Measurements from ENCODE around the gene CANT1. TPM values are rescaled to one million over a fixed set of nuclear protein-coding genes. Genes with fewer than 3 reads are reported as not detected.

CANT1 gene
- total RNA-seq, 3 donors from 2014 or later (not counting 1 experiment from before 2014, with no cell fraction given) = 40.0 to 58.8 (median 53.4) TPM

DNA sequence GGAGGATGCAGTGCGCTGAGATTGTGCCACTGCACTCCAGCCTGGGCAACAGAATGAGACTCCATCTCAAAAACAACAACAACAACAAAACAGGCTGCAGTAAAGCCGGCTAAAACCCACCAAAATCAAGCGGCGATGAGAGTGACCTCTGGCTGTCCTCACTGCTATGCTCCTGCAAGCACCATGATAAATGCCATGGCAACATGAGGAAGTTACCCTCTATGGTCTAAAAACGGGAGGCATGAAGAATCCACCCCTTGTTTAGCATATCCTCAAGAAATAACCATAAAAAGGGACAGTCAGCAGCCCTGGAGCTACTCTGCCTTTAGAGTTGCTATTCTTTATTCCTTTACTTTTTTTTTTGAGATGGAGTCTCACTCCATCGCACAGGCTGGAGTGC lies 21.4 kb downstream of the CANT1 start:
- no peak for ATAC-seq
- no peak overlapping the region for H3K4me3 Mint-ChIP-seq
- WGBS (ENCODE audit: insufficient coverage) = 65% methylated on average over 6 of the region's 6 CpGs
- H3K36me3 ChIP-seq (ENCODE audit: control insufficient read depth, insufficient read depth, low read length) = peaks cover 27% of the 10 kb centered on the region
- TF ChIP-seq CTCF (IDR thresholded peaks at IDR 0.05) = no peak
- no peaks in the 10 kb centered on the region for H3K9me3 ChIP-seq (ENCODE audit: control insufficient read depth, insufficient read depth, low read length)
- no peak for DNase-seq
- no peak overlapping the region for H3K27ac ChIP-seq (ENCODE audit: low read length)
- no peak overlapping the region for H3K4me3 ChIP-seq (ENCODE audit: low read length)
- H3K9me3 Mint-ChIP-seq = no peaks in the 10 kb centered on the region
- H3K27ac Mint-ChIP-seq = no peak overlapping the region
- H3K36me3 Mint-ChIP-seq = no peaks in the 10 kb centered on the region
- no peaks in the 10 kb centered on the region for H3K27me3 Mint-ChIP-seq (ENCODE audit: low read depth in 2 of 2)
- H3K27me3 ChIP-seq (ENCODE audit: control insufficient read depth, insufficient read depth, low read length) = no peaks in the 10 kb centered on the region
- peaks cover 14% of the 10 kb centered on the region for H3K4me1 ChIP-seq (ENCODE audit: control insufficient read depth, insufficient read depth, low read length)
- intact Hi-C loops (cut with micrococcal nuclease) = no loop called here
- peaks cover 19% of the 10 kb centered on the region in 2 donors for H3K4me1 Mint-ChIP-seq

DNA sequence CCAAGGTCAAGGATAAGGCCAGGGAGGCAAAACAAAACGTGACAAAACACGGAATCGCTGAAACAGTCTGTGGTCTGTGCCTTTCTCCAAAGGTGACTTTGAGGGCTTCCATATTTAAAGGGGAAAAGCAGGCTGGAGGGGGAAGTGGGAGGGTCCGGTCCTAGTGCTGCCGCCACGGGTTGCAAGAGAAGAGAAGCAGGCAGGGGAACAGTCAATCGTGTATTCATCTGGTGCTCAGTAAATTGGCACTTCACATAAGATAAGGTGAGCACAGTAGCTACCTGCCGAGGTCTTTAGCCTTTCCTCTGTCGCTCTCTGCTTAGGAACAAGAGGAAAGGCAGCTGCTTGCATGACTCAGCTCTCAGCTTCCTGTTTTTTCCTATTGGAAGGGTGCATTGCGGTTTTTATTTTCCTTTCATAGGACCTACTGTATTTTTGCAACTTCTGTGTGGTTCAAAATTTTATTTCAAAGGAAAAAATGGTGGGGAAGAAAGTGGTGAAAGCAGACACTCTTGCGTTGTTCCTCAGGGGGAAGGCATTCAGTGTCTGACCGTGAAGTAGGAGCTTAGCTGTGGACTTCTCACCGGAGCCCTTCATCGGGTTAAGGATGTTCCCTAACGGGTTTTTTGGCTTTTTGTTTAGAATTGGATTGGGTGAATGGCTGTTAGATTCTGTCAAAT lies 22.8 kb downstream of the CANT1 start:
- Histone ChIP-seq H3K27ac (ENCODE audit: low read length) (no peak overlapping the region), H3K9me3 (ENCODE audit: control insufficient read depth, insufficient read depth, low read length) (no peaks in the 10 kb centered on the region), H3K36me3 (ENCODE audit: control insufficient read depth, insufficient read depth, low read length) (peaks cover 15% of the 10 kb centered on the region), H3K27me3 (ENCODE audit: control insufficient read depth, insufficient read depth, low read length) (no peaks in the 10 kb centered on the region), H3K4me1 (ENCODE audit: control insufficient read depth, insufficient read depth, low read length) (peaks cover 14% of the 10 kb centered on the region), H3K4me3 (ENCODE audit: low read length) (no peak overlapping the region)
- Mint-ChIP-seq H3K36me3 (no peaks in the 10 kb centered on the region), H3K27ac (no peak overlapping the region), H3K27me3 (ENCODE audit: low read depth in 2 of 2) (no peaks in the 10 kb centered on the region), H3K9me3 (no peaks in the 10 kb centered on the region), H3K4me3 (no peak overlapping the region), H3K4me1 (peaks cover 13% of the 10 kb centered on the region in 2 donors)
- TF ChIP-seq CTCF (IDR thresholded peaks at IDR 0.05) = no peak
- peak in 2 of 3 donors; percentile 10 to 19 for ATAC-seq
- no peak for DNase-seq
- 4% methylated on average over 15 of the region's 15 CpGs for WGBS (ENCODE audit: insufficient coverage)
- intact Hi-C loops (cut with micrococcal nuclease) = no loop called here

GRCh38 chr17:78986048-78986648 lies 23.4 kb downstream of the CANT1 start:
- H3K27me3 Mint-ChIP-seq (ENCODE audit: low read depth in 2 of 2) = no peaks in the 10 kb centered on the region
- H3K27ac ChIP-seq (ENCODE audit: low read length) = no peak overlapping the region
- peaks cover 13% of the 10 kb centered on the region in 2 donors for H3K4me1 Mint-ChIP-seq
- H3K9me3 Mint-ChIP-seq = no peaks in the 10 kb centered on the region
- no peaks in the 10 kb centered on the region for H3K9me3 ChIP-seq (ENCODE audit: control insufficient read depth, insufficient read depth, low read length)
- H3K4me3 Mint-ChIP-seq = no peak overlapping the region
- DNase-seq (peak in 1 of 2 donors; percentile 56), ATAC-seq (peak; percentile 40 to 74 (median 56))
- H3K27ac Mint-ChIP-seq = no peak overlapping the region
- no peak overlapping the region for H3K4me3 ChIP-seq (ENCODE audit: low read length)
- no peaks in the 10 kb centered on the region for H3K36me3 Mint-ChIP-seq
- intact Hi-C loops (cut with micrococcal nuclease) = no loop called here
- peaks cover 14% of the 10 kb centered on the region for H3K4me1 ChIP-seq (ENCODE audit: control insufficient read depth, insufficient read depth, low read length)
- H3K36me3 ChIP-seq (ENCODE audit: control insufficient read depth, insufficient read depth, low read length) = peaks cover 9% of the 10 kb centered on the region
- H3K27me3 ChIP-seq (ENCODE audit: control insufficient read depth, insufficient read depth, low read length) = no peaks in the 10 kb centered on the region
- no peak for TF ChIP-seq CTCF (IDR thresholded peaks at IDR 0.05)
- 18% methylated on average over 5 of the region's 6 CpGs for WGBS (ENCODE audit: insufficient coverage)
